Ovary (tissue), 9 donors: ENCODE data around the gene FA2H. TPM values are rescaled to one million over a fixed set of nuclear protein-coding genes. Genes with fewer than 3 reads are reported as not detected.

ENCODE experiments used
- DNase-seq, 5 donors: peaks; one replicate each; pipeline ENCODE4 v3.0.0-alpha.2; 2019 to 2020
- H3K27ac ChIP-seq, 2 donors: fragments of 200-600 bp; one replicate each; pipeline versions ENCODE4 v1.5.1 to v1.8.0; 2019 to 2022
- H3K27me3 ChIP-seq: fragments of 200-600 bp; one replicate; pipeline ENCODE4 v1.8.0; 2022
- H3K36me3 ChIP-seq: fragments of 200-600 bp; sonication (generic); one replicate; pipeline ENCODE4 v1.5.1; 2019
- H3K4me1 ChIP-seq: one replicate; pipeline ENCODE4 v1.8.1; 2013; ENCODE audit warnings: mild to moderate bottlenecking, moderate library complexity; ENCODE audit not compliant: insufficient read depth
- H3K4me3 ChIP-seq: fragments of 200-600 bp; sonication (generic); one replicate; pipeline ENCODE4 v1.5.1; 2017
- H3K9me3 ChIP-seq, 2 donors: fragments of 200-600 bp in 1 of 2; sonication (generic) in 1 of 2; one replicate each; pipeline versions ENCODE4 v1.5.1 to v1.8.1; 2013 to 2019; ENCODE audit warnings: mild to moderate bottlenecking in 1 of 2, moderate library complexity in 1 of 2
- CTCF ChIP-seq, 3 donors: fragments of 450-650 bp in 2 of 3; fragments of 200-600 bp in 1 of 3; IDR thresholded peaks; one replicate each; pipeline versions ENCODE4 v1.5.1 to v1.8.0; 2016 to 2022; ENCODE audit warnings: antibody characterized with exemption in 3 of 3, mild to moderate bottlenecking in 1 of 3
- EP300 ChIP-seq: sonication (generic); formaldehyde crosslinking; IDR thresholded peaks from one replicate; pipeline ENCODE4 v1.6.1; 2017; ENCODE audit warnings: antibody characterized with exemption
- POLR2A ChIP-seq: fragments of 450-650 bp; IDR thresholded peaks from one replicate; pipeline ENCODE4 v1.6.1; 2017; ENCODE audit warnings: antibody characterized with exemption, mild to moderate bottlenecking, moderate library complexity
- WGBS, 3 donors: extraction: QIAGEN DNeasy Blood & Tissue Kit in 1 of 3; methylation state at CpG; one replicate each; pipeline versions ENCODE4 v1.1.5 to v1.1.7; 2013 to 2017; 5-methylcytosine and 5-hydroxymethylcytosine counted together
- intact Hi-C, 4 donors: fragments of 100-400 bp; cut with DNase I; formaldehyde crosslinking; loops; one replicate each; pipeline versions ENCODE4 v1.11.0 to v1.15.1; 2022 to 2023
- polyA plus RNA-seq, 2 donors: library from polyadenylated mRNA; stranded (reverse); fragments of 200-250 nt in 1 of 2; fragments of 350-450 nt in 1 of 2; fragmentation: Illumina TruSeq in 1 of 2; extraction: RNeasy Lipid Tissue Mini Kit (QIAGEN cat#74804) in 1 of 2; gene quantifications; one replicate each; pipeline ENCODE4 v1.2.3, GENCODE V29; 2013 to 2014
- total RNA-seq, 7 donors: library from RNA; depleted of rRNA in 2 of 7; stranded (reverse); fragments of >200 nt in 2 of 7; fragmentation: NEBNext Ultra II Directional in 3 of 7; extraction: Animal tissue kit (Norgen Biotek cat#: 25700) in 3 of 7; gene quantifications; one replicate each; pipeline versions ENCODE4 v1.1.0 to v1.2.4, GENCODE V29; 2016 to 2023
- donor health status: DM: no; HTN: no; CAD: no; lungs with moderate emphysema.
- donor health status: DM: no; HTN: no; CAD: no.
- donor health status: Bipolar disorder and iron deficiency.
- donor health status: DM: yes; HTN: yes; CAD: no.
- donor health status: DM: no; HTN: no; CAD: no.
- donor health status: DM: yes; HTN: yes; CAD: no.

Gene FA2H
- total and polyA plus RNA-seq, 9 donors, result 0.02 to 1.3 (median 0.49) TPM; not detected in 3

- no peak overlapping the region for H3K27ac ChIP-seq
- H3K4me1 ChIP-seq, result no peaks in the 10 kb centered on the region
- TF ChIP-seq EP300, result no peak
- intact Hi-C loops, result loop anchor here in 1 of 4 donors (10.0 kb wide), 1 partner anchor 415 kb away; the partner anchor contains the start of gene LDHD
- no peaks in the 10 kb centered on the region for H3K36me3 ChIP-seq
- DNase-seq, result no peak
- H3K9me3 ChIP-seq, result no peaks in the 10 kb centered on the region
- no peaks in the 10 kb centered on the region for H3K27me3 ChIP-seq
- WGBS, 3 donors, result 61 to 76% (median 69%) methylated on average over 4 of the region's 4 CpGs
- H3K4me3 ChIP-seq, result peak overlapping the region; percentile 67
These were observed 75.0 kb downstream of the FA2H start for GRCh38 chr16:74699666-74700065.

- Histone ChIP-seq H3K36me3 (no peaks in the 10 kb centered on the region), H3K4me3 (no peak overlapping the region), H3K27me3 (no peaks in the 10 kb centered on the region), H3K9me3 (no peaks in the 10 kb centered on the region), H3K4me1 (no peaks in the 10 kb centered on the region), H3K27ac (no peak overlapping the region)
- no peak for TF ChIP-seq CTCF (IDR thresholded peaks at IDR 0.05)
- TF ChIP-seq POLR2A, result no peak
- no peak for TF ChIP-seq EP300
- intact Hi-C loops, result no loop called here
- 51 to 69% (median 59%) methylated on average over 4 of the region's 4 CpGs for WGBS, 3 donors
- DNase-seq, result no peak
These were observed 76.4 kb downstream of the FA2H start for GRCh38 chr16:74698222-74698621.

GRCh38 chr16:74695450-74696422 is 78.9 kb downstream of the FA2H start:
- 42 to 49% (median 43%) methylated on average over 19 of the region's 19 CpGs for WGBS, 3 donors

GRCh38 chr16:74691093-74691855 is 83.3 kb downstream of the FA2H start:
- no peak for DNase-seq
- TF ChIP-seq EP300 (no peak), POLR2A (no peak), CTCF (IDR thresholded peaks at IDR 0.05) (no peak)
- Histone ChIP-seq H3K4me3 (no peak overlapping the region), H3K36me3 (no peaks in the 10 kb centered on the region), H3K4me1 (no peaks in the 10 kb centered on the region), H3K9me3 (no peaks in the 10 kb centered on the region), H3K27me3 (no peaks in the 10 kb centered on the region), H3K27ac (no peak overlapping the region)
- intact Hi-C loops, result no loop called here
- WGBS, 3 donors, result 77 to 80% (median 79%) methylated on average over 10 of the region's 10 CpGs

More at GRCh38 chr16:74695450-74696422, 78.9 kb downstream of the FA2H start:
- Histone ChIP-seq H3K9me3 (no peaks in the 10 kb centered on the region), H3K4me3 (peak overlapping the region; percentile 39), H3K36me3 (no peaks in the 10 kb centered on the region), H3K27me3 (no peaks in the 10 kb centered on the region), H3K27ac (no peak overlapping the region), H3K4me1 (no peaks in the 10 kb centered on the region)
- intact Hi-C loops, result no loop called here
- peak; percentile 68 to 86 (median 74) for DNase-seq
- TF ChIP-seq CTCF (IDR thresholded peaks at IDR 0.05) (no peak), EP300 (no peak), POLR2A (no peak)
